SU-DHL-6 (cell line): ENCODE data around the gene ITGB7.

ENCODE experiments used
- H2AFZ ChIP-seq: fragments of 200-600 bp; sonication (generic); 2 replicates; pipeline ENCODE4 v1.6.1; 2014; ENCODE audit warnings: low read depth, mild to moderate bottlenecking, moderate library complexity, mixed read lengths, antibody characterized with exemption, low read length; ENCODE audit not compliant: severe bottlenecking
- H3F3A ChIP-seq: fragments of 200-600 bp; shearing (Covaris generic); 2 replicates; pipeline ENCODE4 v1.6.0; 2016; ENCODE audit warnings: antibody characterized with exemption, mild to moderate bottlenecking; ENCODE audit not compliant: insufficient read depth
- H3K27ac ChIP-seq: fragments of 200-600 bp; sonication (generic); 2 replicates; pipeline ENCODE4 v1.5.1; 2016; ENCODE audit warnings: low read depth, mild to moderate bottlenecking, low read length, moderate library complexity, mixed read lengths
- H3K27me3 ChIP-seq: fragments of 200-600 bp; sonication (generic), shearing (Covaris generic); 2 replicates; pipeline ENCODE4 v1.6.0; 2014; ENCODE audit warnings: mild to moderate bottlenecking, low read length
- H3K36me3 ChIP-seq: fragments of 200-600 bp; sonication (generic); 2 replicates; pipeline ENCODE4 v1.6.1; 2014; ENCODE audit warnings: mild to moderate bottlenecking, low read length, mixed read lengths
- H3K4me2 ChIP-seq: fragments of 300-600, 200-600 bp; shearing (Covaris generic), sonication (generic); 2 replicates; pipeline ENCODE4 v1.6.0; 2014; ENCODE audit warnings: low read length, low read depth, mild to moderate bottlenecking; ENCODE audit not compliant: poor library complexity, severe bottlenecking
- H3K4me3 ChIP-seq: fragments of 200-600 bp; sonication (generic); 2 replicates; pipeline ENCODE4 v1.5.1; 2014; ENCODE audit warnings: antibody characterized with exemption, low read length, mild to moderate bottlenecking, mixed read lengths; ENCODE audit not compliant: insufficient read depth, poor library complexity, severe bottlenecking
- H3K79me2 ChIP-seq: fragments of 200-600 bp; sonication (generic); 2 replicates; pipeline ENCODE4 v1.6.1; 2014; ENCODE audit warnings: mild to moderate bottlenecking, low read length, moderate library complexity; ENCODE audit not compliant: insufficient read depth
- H3K9ac ChIP-seq: fragments of 200-600 bp; sonication (generic); 2 replicates; pipeline ENCODE4 v1.7.0; 2014; ENCODE audit warnings: mild to moderate bottlenecking, low read length
- H3K9me2 ChIP-seq: fragments of 200-600 bp; sonication (generic); replicated peaks from 2 replicates; pipeline ENCODE4 v1.6.1; 2014; ENCODE audit warnings: low read length; ENCODE audit not compliant: insufficient read depth
- H3K9me3 ChIP-seq: fragments of 200-600 bp; sonication (generic); 2 replicates; pipeline ENCODE4 v1.6.1; 2014; ENCODE audit warnings: low read length, mixed read lengths; ENCODE audit not compliant: insufficient read depth
- H4K20me1 ChIP-seq: fragments of 200-600 bp; sonication (generic); 2 replicates; pipeline ENCODE4 v1.6.1; 2014; ENCODE audit warnings: low read depth, mild to moderate bottlenecking, antibody characterized with exemption, low read length, moderate library complexity, mixed read lengths
- EZH2phosphoT487 ChIP-seq: fragments of 200-600 bp; sonication (generic), shearing (Covaris generic); conservative IDR thresholded peaks from 2 replicates; pipeline ENCODE4 v1.6.1; 2018; ENCODE audit warnings: mild to moderate bottlenecking, antibody characterized with exemption, low read length, moderate library complexity, mixed read lengths
- TF ChIP-seq, protein P1 (sequence below): fragments of 200-600 bp; sonication (generic); IDR thresholded peaks from one replicate; pipeline ENCODE4 v1.5.1; 2017; ENCODE audit warnings: antibody characterized with exemption, mild to moderate bottlenecking, low read length, moderate library complexity; ENCODE audit not compliant: insufficient read depth, poor library complexity, severe bottlenecking

The ITGB7 gene

DNA sequence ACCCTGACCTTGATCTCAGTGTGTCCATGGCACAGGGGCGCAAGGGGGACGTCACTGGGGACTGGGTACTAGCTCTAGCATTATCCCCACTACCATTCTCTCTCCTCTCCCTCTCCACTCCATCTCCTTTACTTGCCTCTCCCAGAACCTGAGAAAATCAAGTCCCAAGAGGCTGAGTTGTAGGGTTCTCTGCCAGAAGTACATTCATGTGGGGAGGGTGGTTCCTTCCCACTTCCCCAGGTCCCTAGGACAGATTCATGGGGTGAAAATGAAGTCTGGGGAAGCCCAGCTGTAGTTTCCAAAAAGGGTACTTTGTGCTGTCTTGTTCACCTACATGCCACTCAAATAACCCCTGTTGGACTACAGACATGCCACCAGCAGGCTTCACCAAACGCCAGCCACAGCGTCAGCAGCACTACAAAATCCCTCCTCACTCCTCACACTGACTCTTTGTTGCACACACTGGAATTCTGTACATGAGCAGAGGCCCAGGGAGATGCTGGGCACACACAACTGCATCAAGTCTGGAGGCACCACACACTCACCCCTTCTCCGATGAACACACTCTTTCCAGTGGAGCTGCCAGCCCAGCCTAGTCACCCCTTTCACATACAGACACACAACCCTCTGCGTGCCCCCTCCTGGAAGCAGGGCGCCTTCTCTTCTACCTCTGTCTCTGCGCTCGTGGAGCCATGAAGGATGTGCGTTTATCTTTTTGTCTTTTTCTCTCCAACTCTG lies 18.0 kb upstream of the ITGB7 start:
- TF ChIP-seq, protein P1, sequence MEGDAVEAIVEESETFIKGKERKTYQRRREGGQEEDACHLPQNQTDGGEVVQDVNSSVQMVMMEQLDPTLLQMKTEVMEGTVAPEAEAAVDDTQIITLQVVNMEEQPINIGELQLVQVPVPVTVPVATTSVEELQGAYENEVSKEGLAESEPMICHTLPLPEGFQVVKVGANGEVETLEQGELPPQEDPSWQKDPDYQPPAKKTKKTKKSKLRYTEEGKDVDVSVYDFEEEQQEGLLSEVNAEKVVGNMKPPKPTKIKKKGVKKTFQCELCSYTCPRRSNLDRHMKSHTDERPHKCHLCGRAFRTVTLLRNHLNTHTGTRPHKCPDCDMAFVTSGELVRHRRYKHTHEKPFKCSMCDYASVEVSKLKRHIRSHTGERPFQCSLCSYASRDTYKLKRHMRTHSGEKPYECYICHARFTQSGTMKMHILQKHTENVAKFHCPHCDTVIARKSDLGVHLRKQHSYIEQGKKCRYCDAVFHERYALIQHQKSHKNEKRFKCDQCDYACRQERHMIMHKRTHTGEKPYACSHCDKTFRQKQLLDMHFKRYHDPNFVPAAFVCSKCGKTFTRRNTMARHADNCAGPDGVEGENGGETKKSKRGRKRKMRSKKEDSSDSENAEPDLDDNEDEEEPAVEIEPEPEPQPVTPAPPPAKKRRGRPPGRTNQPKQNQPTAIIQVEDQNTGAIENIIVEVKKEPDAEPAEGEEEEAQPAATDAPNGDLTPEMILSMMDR, result no peak
- TF ChIP-seq EZH2phosphoT487, result no peak
- no peak overlapping the region for H3K27ac ChIP-seq
- H3F3A ChIP-seq, result peaks cover 11% of the 10 kb centered on the region
- no peaks in the 10 kb centered on the region for H3K79me2 ChIP-seq
- H3K9me3 ChIP-seq, result no peaks in the 10 kb centered on the region
- no peak overlapping the region for H2AFZ ChIP-seq
- no peak overlapping the region for H3K4me3 ChIP-seq
- no peaks in the 10 kb centered on the region for H3K9me2 ChIP-seq
- H3K36me3 ChIP-seq, result no peaks in the 10 kb centered on the region
- no peak overlapping the region for H3K4me2 ChIP-seq
- H3K9ac ChIP-seq, result no peak overlapping the region
- no peaks in the 10 kb centered on the region for H4K20me1 ChIP-seq
- no peaks in the 10 kb centered on the region for H3K27me3 ChIP-seq

- no peaks in the 10 kb centered on the region for H4K20me1 ChIP-seq
- no peaks in the 10 kb centered on the region for H3K9me3 ChIP-seq
- H3K27ac ChIP-seq, result no peak overlapping the region
- H3K4me3 ChIP-seq, result no peak overlapping the region
- H2AFZ ChIP-seq, result no peak overlapping the region
- H3K9ac ChIP-seq, result no peak overlapping the region
- no peaks in the 10 kb centered on the region for H3K79me2 ChIP-seq
- peaks cover 11% of the 10 kb centered on the region for H3F3A ChIP-seq
- H3K36me3 ChIP-seq, result no peaks in the 10 kb centered on the region
- H3K4me2 ChIP-seq, result no peak overlapping the region
- H3K9me2 ChIP-seq, result no peaks in the 10 kb centered on the region
- no peaks in the 10 kb centered on the region for H3K27me3 ChIP-seq
- TF ChIP-seq, protein P1, result no peak
These were observed 17.2 kb upstream of the ITGB7 start for GRCh38 chr12:53224061-53224896.

DNA sequence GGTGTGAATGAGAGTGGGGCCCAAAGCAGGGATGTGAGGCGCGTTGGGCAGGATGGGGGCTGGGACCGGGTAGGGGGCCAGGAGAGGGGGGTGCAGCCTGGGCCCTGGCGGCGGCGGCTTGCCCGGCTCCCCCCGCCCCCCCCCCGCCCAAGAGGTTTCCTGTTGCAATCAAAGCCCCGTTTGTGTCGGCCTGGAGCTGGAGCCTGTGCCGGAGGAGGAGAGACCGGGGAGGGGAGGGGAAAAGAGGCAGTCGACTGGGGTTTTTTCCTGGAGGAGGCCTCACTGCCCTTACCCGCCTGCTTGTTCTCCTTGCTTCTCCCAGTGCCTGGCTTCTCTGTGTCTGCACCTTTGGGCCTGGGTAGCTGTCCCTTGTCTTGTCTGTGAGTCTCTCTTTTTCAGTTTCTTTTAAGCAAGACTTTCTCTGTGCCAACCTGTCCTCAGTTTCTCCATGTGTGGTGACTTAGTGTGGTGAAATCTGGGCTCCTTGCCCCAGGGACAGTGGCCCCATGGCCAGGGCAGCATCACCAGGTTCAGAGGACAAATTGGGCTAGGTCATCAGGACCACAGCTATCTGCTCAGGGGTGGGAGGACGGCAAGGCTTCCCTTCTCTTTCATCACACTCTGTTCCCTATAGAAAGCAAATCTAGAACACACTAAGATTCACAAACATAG lies 16.5 kb upstream of the ITGB7 start:
- H3K36me3 ChIP-seq, result no peaks in the 10 kb centered on the region
- peaks cover 11% of the 10 kb centered on the region for H3F3A ChIP-seq
- H3K4me2 ChIP-seq, result no peak overlapping the region
- H3K27me3 ChIP-seq, result no peaks in the 10 kb centered on the region
- no peak overlapping the region for H2AFZ ChIP-seq
- H3K9me2 ChIP-seq, result no peaks in the 10 kb centered on the region
- no peaks in the 10 kb centered on the region for H3K9me3 ChIP-seq
- no peaks in the 10 kb centered on the region for H4K20me1 ChIP-seq
- H3K27ac ChIP-seq, result no peak overlapping the region
- no peak overlapping the region for H3K4me3 ChIP-seq
- H3K79me2 ChIP-seq, result no peaks in the 10 kb centered on the region
- H3K9ac ChIP-seq, result no peak overlapping the region
- TF ChIP-seq EZH2phosphoT487, result no peak
- TF ChIP-seq, protein P1, result no peak
